Activated naive CD4-positive, alpha-beta T cell (primary cell): ENCODE results near the gene GNAO1.

Experiments used
- DNase-seq, 4 experiments: peaks; one replicate each; lab custom pipeline; 2025; lab: John Stamatoyannopoulos, UW

GNAO1 gene

GRCh38 chr16:56191156-56191815, at the start of gene GNAO1:
GNAO1 (plus strand) TSS chr16:56191489; CDS start chr16:56192236, 747 bp downstream.
- DNase-seq = peak in 1 of 4 experiments; percentile 30

- no peak for DNase-seq
Observed at GRCh38 chr16:56143666-56144065, 47.6 kb upstream of the GNAO1 start.

GRCh38 chr16:56145369-56145768, 45.9 kb upstream of the GNAO1 start:
- DNase-seq = no peak

- DNase-seq = no peak
Observed at GRCh38 chr16:56151621-56152020, 39.7 kb upstream of the GNAO1 start.

GRCh38 chr16:56161658-56162057, 29.6 kb upstream of the GNAO1 start:
- DNase-seq = no peak

GRCh38 chr16:56163089-56163488, 28.2 kb upstream of the GNAO1 start:
- DNase-seq = no peak

GRCh38 chr16:56163938-56164337, 27.4 kb upstream of the GNAO1 start:
- DNase-seq = no peak

- DNase-seq = no peak
Observed at GRCh38 chr16:56164636-56165035, 26.7 kb upstream of the GNAO1 start.

GRCh38 chr16:56174411-56174810, 16.9 kb upstream of the GNAO1 start:
- no peak for DNase-seq

GRCh38 chr16:56181401-56181800, 9.9 kb upstream of the GNAO1 start:
- no peak for DNase-seq

GRCh38 chr16:56183266-56183665, 8.0 kb upstream of the GNAO1 start:
- no peak for DNase-seq

GRCh38 chr16:56190048-56190676, 1.1 kb upstream of the GNAO1 start:
- no peak for DNase-seq

GRCh38 chr16:56190677-56191155, 573 bp upstream of the GNAO1 start:
- no peak for DNase-seq

- DNase-seq = no peak
Observed at GRCh38 chr16:56191835-56192634, 746 bp downstream of the GNAO1 start.

GRCh38 chr16:56192635-56192945, 1.3 kb downstream of the GNAO1 start:
- no peak for DNase-seq

GRCh38 chr16:56192986-56193945, 2.0 kb downstream of the GNAO1 start:
- no peak for DNase-seq

GRCh38 chr16:56193951-56194726, 2.9 kb downstream of the GNAO1 start:
- peak in 3 of 4 experiments; percentile 22 to 64 (median 37) for DNase-seq

GRCh38 chr16:56195151-56195550, 3.9 kb downstream of the GNAO1 start:
- no peak for DNase-seq

GRCh38 chr16:56196381-56196780, 5.1 kb downstream of the GNAO1 start:
- DNase-seq = no peak

- no peak for DNase-seq
Observed at GRCh38 chr16:56197192-56197992, 6.1 kb downstream of the GNAO1 start.
